GM19395 (cell line): Measurements from ENCODE around the gene MAFB.

Source experiments
- ATAC-seq: cut with Tn5 transposase; IDR thresholded peaks from one replicate; pipeline ENCODE4 v1.9.1; 2021; ENCODE audit warnings: mild to moderate bottlenecking, moderate library complexity; ENCODE audit not compliant: unreplicated experiment

The MAFB gene

DNA sequence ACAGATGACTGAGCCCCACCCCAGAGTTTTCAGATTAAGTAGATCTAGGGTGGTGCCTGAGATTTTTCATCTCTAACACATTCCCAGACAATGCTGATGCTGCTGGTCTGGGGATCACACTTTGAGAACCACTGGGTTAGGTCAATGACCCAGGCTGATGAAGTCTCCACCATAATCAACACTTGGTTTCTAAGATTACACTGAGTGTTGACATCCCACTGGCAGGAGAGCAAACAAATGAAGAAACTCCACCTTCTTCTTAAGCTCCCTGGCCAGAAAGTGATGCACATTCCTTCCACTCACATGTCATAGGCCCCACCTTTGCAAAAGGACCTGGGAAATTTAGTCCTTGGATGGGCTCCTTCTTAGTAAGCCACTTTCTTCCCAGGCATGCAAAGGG lies 53.1 kb downstream of the MAFB start:
- no peak for ATAC-seq
